ENCODE data around the gene NCAM1. TPM values are rescaled to one million over a fixed set of nuclear protein-coding genes. Genes with fewer than 3 reads are reported as not detected.

NCAM1 gene
- total RNA-seq, 3 donors from 2014 or later = 3.6 to 17.9 (median 6.1) TPM

- Histone ChIP-seq H3K4me3 (peak overlapping the region; percentile 54 to 70 (median 56)), H3K4me1 (peaks cover 0 to 15% of the 10 kb centered on the region in 2 donors), H3K9me3 (no peaks in the 10 kb centered on the region), H3K27me3 (peaks cover 5 to 30% of the 10 kb centered on the region in 2 donors), H3K36me3 (no peaks in the 10 kb centered on the region), H3K27ac (no peak overlapping the region)
- intact Hi-C loops (cut with DNase I; ENCODE audit: low total_unique reads) = no loop called here
- no peak for DNase-seq (ENCODE audit: low spot score in 2 of 2)
- TF ChIP-seq CTCF (IDR thresholded peaks at IDR 0.05) = no peak
- no peak for TF ChIP-seq POLR2A (IDR thresholded peaks at IDR 0.05)
- TF ChIP-seq POLR2AphosphoS5 (IDR thresholded peaks at IDR 0.05) = no peak
These were observed 745 bp downstream of the NCAM1 start for GRCh38 chr11:112961751-112962578.

DNA sequence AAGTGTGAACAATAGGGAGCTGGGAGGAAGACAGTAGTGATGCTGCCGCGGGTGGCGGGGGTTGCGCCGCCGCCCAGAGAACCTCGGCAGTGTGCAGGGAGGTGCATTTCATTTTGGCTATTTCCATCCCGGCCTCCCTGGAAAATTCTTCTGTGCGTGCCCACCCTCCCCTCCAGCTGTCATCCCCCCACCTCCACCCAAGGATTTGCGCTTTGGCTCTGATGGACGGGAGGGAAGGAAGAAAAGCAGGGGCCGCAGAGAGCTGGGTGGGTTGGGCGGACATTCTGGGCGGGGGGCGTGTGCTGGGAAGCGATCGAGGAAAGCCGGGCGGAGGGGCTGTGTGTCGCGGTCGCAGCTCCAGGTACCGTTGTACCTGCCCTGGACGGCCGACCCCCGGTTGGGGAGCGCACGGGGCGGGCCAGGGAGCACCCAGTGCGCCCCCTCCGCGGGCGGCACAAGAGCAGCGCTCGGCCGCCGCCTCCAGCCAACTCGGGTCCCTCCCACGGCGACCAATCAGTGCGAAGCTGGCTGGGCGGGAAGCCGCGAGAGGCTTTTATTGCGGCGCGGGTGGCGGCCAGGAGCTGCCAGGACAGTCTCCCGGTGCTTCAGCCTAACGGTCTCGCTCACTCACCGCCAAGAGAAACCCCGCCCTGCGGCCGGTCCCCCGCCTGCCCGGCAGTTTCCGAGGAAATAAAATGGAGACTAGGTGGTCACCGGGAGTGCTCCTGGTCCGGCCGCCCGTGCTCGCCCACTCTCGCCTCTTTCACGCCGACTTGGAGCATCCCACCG is 1.6 kb downstream of the NCAM1 start:
- peaks cover 0 to 15% of the 10 kb centered on the region in 2 donors for H3K4me1 ChIP-seq
- peaks cover 5 to 26% of the 10 kb centered on the region in 2 donors for H3K27me3 ChIP-seq
- H3K27ac ChIP-seq = no peak overlapping the region
- no peak for DNase-seq (ENCODE audit: low spot score in 2 of 2)
- TF ChIP-seq POLR2AphosphoS5 (IDR thresholded peaks at IDR 0.05) = no peak
- TF ChIP-seq CTCF (IDR thresholded peaks at IDR 0.05) = no peak
- TF ChIP-seq POLR2A (IDR thresholded peaks at IDR 0.05) = no peak
- peak overlapping the region; percentile 54 to 70 (median 56) for H3K4me3 ChIP-seq
- H3K9me3 ChIP-seq = no peaks in the 10 kb centered on the region
- H3K36me3 ChIP-seq = no peaks in the 10 kb centered on the region
- intact Hi-C loops (cut with DNase I; ENCODE audit: low total_unique reads) = no loop called here

DNA sequence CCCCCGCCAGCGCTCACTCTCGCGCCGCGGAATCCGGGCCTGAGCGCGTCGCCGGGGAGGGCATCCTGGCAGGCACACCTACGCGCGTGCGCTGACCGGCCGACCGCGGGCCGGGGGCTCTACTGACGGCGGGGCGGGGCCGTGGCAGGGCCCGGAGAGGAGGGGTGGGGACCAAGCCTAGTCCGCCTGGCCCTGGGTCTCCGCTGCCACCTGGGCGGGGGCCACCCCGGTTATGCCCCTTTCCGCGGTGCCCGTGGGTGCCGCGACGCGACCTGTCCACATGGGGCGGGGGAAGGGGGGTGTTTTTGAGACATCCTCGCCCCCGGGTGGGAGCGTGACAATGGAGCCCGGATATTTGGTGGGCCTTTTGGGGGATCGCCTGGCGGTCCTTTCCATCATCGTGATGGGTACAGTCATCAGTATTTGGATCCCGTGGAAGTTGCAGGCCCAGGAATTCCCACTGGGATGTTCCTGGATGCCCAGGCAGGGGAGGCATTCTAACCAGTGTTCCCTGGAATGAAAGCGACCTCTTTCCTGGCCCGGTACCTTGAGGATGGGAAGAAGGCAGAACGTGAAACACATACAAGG is 2.2 kb downstream of the NCAM1 start:
- H3K36me3 ChIP-seq = no peaks in the 10 kb centered on the region
- peak overlapping the region; percentile 54 to 70 (median 56) for H3K4me3 ChIP-seq
- intact Hi-C loops (cut with DNase I; ENCODE audit: low total_unique reads) = no loop called here
- no peak overlapping the region for H3K27ac ChIP-seq
- DNase-seq (ENCODE audit: low spot score in 2 of 2) = no peak
- H3K4me1 ChIP-seq = peaks cover 0 to 15% of the 10 kb centered on the region in 2 donors
- no peaks in the 10 kb centered on the region for H3K9me3 ChIP-seq
- H3K27me3 ChIP-seq = peaks cover 5 to 21% of the 10 kb centered on the region in 2 donors
- TF ChIP-seq POLR2A (IDR thresholded peaks at IDR 0.05) (no peak), POLR2AphosphoS5 (IDR thresholded peaks at IDR 0.05) (no peak), CTCF (IDR thresholded peaks at IDR 0.05) (no peak)

DNA sequence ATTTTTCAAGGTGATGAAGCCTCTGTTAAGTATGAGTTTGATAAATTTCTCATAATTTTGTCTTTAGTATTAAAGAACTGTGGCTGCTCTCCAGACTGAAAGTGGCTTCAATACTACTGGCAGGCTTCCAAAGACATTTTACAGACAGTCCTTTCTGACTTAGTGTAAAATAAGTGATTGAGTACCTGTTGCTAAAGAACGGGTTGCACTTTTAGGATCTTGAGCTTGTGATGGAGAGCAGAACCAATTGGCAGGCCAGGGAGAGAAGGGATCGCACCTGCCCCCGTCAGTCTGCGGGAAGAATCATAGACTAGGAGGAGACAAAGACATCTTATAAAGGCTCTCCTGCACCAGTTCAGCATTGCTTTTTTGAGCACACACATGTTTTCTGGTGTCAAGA is 4.4 kb downstream of the NCAM1 start:
- H3K9me3 ChIP-seq = no peaks in the 10 kb centered on the region
- DNase-seq (ENCODE audit: low spot score in 2 of 2) = no peak
- H3K27me3 ChIP-seq = peaks cover 5 to 17% of the 10 kb centered on the region in 2 donors
- intact Hi-C loops (cut with DNase I; ENCODE audit: low total_unique reads) = no loop called here
- TF ChIP-seq POLR2AphosphoS5 (IDR thresholded peaks at IDR 0.05) (no peak), POLR2A (IDR thresholded peaks at IDR 0.05) (no peak), CTCF (IDR thresholded peaks at IDR 0.05) (no peak)
- H3K36me3 ChIP-seq = no peaks in the 10 kb centered on the region
- H3K27ac ChIP-seq = no peak overlapping the region
- H3K4me3 ChIP-seq = no peak overlapping the region
- H3K4me1 ChIP-seq = peaks cover 0 to 15% of the 10 kb centered on the region in 2 donors
